ENCODE results near the gene LYPD3.

- no peak for TF ChIP-seq POLR2A (IDR thresholded peaks at IDR 0.05)
- no peak for TF ChIP-seq CTCF (IDR thresholded peaks at IDR 0.05)
These were observed 14.8 kb downstream of the LYPD3 start for GRCh38 chr19:43450545-43450997.
